ENCODE measurements around the gene UGT2B15.
"Not testable (repeated sequence)": the region's sequence is repeated elsewhere in the genome, so short reads cannot be mapped to it uniquely, and the experiment has no call there.

UGT2B15 gene

DNA sequence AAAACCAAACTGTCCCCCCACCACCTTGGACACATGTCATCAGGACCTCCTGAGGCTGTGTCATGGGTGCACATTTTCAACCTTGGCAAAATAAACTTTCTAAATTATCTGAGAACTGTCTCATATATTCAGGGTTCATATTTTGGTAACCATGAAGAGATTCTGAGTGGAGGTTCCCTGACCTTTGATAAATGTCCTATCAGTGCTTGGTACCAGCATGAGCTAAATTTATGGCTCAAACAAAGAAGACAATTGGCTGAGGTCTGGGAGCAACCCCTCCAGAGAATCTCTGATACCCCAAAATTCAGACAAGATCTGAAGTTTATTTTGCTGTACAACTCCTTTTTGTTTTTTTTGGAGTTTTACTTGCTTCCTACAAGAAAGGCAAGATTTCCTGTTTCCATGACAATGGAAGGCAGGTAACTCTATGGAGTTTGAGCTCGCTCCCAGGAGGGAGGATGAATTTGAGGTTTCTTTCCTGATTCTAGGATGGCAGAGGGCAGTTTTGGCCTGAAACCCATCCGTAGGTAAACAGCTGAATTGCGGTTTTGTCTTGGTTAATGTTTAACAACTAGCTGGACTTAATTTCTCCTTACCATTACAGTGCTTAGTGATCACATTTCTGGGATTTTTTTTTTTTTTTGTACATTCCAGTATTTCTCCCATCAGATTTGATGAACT, 14.5 kb downstream of the UGT2B15 start:
- no peak for DNase-seq

DNA sequence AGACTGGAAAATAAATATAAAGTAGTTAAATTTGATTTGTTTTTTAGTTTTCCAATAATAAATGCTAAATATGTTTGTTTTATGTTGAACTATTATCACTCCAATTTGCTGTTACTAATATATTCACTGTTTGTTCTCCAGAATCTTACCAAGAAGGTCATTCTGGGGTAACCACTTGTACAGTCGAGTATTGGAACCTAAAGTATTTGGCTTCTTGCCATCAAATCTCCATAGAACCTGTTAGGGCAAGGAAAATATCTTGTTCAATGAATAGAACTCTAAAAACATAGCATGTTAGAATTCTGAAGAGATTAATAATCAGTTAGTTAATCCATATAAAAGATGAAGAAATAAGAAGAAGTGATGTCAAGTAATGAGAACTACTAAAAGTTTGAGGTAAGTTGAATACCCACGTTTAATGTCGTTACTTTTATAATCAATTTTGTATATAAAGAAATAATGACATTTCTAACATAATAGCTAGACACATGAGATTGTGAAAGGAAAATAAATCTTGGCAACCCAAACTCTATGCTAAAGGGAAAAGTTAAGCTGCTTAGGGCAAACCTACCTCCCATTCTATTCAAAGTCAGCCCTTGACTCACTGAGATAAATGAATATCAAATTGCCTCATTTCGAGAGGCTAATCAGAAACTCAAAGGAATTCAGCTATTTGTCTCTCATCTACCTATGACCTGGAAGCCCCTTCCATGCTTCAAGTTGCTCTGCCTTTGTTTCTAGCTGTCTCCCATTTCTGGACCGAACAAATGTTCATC, 15.3 kb downstream of the UGT2B15 start:
- no peak for DNase-seq

DNA sequence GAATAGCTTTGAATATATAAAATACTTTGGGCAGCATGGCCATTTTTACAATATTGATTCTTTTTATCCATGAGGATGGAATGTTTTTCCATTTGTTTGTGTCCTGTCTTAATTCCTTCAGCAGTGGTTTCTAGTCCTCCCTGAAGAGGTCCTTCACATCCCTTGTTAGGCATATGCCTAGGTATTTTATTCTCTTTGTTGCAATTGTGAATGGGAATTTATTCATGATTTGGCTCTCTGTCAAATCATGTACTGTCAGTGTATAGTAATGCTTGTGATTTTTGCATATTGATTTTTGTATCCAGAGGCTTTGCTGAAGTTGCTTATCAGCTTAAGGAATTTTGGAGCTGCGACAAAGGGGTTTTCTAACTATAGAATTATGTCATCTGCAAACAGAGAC, 18.5 kb downstream of the UGT2B15 start:
- no peak for DNase-seq

DNA sequence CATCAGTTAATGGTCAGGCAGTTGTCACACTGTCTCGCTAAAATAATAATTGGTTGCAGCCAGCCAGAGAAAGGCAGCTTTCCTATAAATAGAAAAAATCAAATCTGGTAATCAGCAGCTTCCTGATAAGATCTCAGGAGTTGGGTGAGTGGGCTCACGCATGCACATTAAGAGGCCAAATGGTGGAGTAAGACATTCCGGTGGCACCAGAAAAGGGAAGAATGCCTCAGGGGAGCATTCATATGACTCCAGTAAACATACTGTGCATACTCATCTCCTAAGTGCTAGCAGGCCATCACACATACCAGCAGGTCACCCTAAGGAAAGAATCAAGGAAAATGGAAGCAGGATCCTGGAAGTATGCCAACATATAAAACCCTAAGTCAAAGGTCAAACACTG, 40.1 kb downstream of the UGT2B15 start:
- DNase-seq: no peak

DNA sequence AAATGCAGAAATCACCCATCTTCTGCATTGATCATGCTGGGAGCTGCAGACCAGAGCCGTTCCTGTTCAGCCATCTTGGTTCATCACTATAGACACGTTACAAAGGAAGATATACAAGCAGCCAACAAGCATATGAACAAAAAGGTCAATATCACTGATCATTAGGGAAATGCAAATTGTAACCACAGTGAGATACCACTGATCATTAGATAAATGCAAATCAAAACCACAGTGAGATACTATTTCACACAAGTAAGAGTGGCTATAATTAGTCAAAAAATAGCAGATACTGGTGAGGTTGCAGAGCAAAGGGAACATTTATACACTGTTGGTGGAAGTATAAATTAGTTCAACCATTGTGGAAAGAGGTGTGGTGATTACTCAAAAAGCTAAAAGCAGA, 47.7 kb downstream of the UGT2B15 start:
- DNase-seq: not testable (repeated sequence)

DNA sequence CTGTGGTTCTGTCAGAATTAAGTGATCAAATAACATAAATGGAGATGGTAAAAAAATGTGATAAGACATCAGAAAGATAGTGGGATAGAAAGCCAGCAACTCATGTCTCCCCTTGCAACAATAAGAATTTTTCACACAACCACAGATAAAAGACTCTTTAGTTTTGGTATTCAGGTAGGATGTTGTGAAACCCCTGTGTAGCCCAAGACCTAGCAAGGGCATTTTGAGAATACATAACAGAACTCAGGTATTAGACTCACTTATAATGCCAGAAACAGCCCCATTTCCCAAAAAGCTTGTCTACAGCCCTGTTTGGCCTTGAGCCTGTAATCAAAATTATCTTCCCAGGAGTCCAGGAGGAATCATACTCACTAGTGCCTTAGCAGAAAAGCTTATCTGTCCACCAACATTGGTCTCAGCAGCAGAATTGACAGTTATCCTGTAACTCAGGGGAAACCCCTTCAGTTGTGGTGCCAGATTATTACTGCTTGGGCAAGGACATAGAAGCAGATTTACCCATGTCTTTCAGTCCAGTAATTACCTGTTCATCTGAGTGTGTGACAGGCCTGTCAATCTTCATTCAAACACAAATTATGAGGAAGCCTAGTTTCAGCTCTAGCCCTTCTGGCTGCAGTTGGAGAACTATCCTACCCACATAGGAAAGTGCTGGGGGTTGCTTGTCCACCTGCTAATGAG, 53.3 kb downstream of the UGT2B15 start:
- no peak for DNase-seq

DNA sequence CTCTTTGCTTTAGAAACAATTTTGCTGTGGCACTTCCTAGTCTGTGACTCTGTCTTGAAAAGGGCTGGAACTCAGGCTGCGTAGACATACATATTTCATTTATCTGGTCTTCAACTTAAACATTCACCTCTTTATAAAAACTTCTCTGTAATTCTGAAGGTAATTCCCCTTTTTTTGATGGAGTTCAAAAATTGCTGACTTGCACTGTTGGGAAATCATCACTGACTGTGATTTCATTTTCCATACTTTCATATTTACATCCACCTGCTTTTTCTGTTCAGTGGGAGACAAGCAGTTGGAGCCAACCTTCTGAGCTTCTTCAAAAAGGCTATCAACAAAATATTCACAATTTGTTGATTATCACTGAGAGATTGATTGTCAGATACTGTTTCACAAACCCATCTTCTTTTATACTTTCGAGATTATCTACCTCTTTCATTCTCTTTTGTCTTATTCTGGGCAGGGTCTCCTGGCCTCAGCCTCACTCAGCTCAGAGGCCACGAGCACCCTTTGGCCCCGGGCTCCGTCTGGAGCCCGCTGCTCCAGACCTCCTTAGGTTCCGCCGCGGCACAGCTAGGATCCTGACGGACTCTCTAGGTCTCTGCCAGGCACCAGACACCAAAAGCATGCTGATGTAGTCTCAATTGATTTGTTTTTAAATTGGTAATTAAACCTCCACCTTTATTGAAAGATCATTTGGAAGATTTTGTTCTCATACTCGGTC, 54.6 kb downstream of the UGT2B15 start:
- no peak for DNase-seq

DNA sequence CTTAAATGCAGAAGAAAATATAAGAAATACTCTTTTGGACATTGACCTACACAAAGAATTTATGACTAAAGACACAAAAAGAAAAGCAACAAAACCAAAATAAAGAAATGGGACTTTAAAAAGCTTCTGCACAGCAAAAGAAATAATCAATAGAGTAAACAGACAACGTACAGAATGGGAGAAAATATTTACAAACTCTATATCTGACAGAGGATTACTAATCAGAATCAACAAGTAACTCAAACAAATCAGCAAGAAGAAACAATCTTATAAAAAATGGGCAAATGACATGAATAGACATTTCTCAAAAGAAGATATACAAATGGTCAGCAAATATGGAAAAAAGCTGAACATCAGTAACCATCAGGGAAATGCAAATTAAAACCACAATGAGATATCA, 56.7 kb downstream of the UGT2B15 start:
- no peak for DNase-seq

DNA sequence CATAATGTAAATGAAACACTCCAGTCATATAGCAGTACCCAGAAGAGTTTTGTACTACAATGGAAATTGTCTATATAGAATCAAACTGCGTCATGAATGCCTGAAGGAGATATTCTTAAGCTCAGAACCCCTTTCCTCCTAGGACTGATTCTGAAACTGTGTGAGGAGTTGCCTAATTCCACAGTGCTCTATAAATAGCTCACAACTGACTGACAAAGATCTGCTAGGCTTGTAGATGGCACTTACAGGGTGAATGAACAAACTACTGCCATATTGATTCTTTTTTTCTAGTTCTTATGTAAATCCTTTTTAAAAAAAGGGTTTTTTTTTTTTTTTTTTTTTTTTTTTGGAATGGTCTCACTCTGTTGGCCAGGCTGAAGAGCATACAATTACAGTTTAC, 64.2 kb downstream of the UGT2B15 start:
- no peak for DNase-seq

DNA sequence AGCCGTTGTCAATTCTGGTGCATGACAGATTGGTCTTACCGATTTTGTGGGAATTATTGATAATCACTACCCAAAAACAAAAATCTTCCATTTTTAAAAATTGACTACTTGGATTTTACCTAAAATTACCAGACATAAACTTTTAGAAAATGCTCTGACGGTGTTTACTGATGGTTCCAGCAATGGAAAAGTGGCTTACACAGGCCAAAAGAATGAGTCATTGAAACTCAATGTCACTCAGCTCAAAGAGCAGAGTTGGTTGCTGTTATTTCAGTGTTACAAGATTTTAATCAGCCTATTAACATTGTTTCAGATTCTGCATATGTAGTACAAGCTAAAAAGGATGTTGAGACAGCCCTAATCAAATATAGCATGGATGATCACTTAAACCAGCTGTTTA, 71.3 kb downstream of the UGT2B15 start:
- no peak for DNase-seq

DNA sequence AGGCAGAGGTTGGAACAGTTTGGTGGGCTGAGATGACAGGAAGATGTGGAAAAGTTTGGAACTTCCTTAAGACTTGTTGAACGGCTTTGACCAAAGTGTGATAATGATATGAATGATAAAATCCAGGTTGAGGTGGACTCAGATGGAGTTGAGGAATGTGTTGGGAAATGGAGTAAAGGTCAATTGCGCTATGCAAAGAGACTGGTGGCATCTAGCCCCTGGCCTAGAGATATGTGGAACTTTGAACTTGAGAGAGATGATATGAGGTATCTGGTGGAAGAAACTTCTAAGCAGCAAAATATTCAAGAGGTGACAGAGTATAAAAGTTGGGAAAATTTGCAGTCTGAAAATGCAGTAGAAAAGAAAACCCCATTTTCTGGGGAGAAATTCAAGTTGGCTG, 73.0 kb downstream of the UGT2B15 start:
- no peak for DNase-seq
